Spleen (tissue), 7 donors: ENCODE measurements around the gene PA2G4.

Experiments
- POLR2A ChIP-seq, 3 donors: fragments of 450-650 bp; IDR thresholded peaks; one replicate each; pipeline ENCODE4 v1.5.1; 2017; ENCODE audit warnings: antibody characterized with exemption in 3 of 3, mild to moderate bottlenecking in 1 of 3
- TF ChIP-seq, protein P1 (sequence below), 11 experiments: fragments of 200-600 bp in 7 of 11; fragments of 450-650 bp in 4 of 11; sonication (generic) in 4 of 11; IDR thresholded peaks in 8 of 11; conservative IDR thresholded peaks in 3 of 11; 1 replicate in 7 of 11; 2 replicates in 4 of 11; pipeline versions ENCODE4 v1.4.0 to v1.8.0; 2016 to 2021; ENCODE audit warnings: antibody characterized with exemption in 11 of 11, inconsistent platforms in 4 of 11, mild to moderate bottlenecking in 1 of 11
- donor health status: DM: no; HTN: no; CAD: no; lungs with moderate emphysema.
- donor health status: DM: no; HTN: no; CAD: no.
- donor health status: DM: no; HTN: no; CAD: no.

DNA sequence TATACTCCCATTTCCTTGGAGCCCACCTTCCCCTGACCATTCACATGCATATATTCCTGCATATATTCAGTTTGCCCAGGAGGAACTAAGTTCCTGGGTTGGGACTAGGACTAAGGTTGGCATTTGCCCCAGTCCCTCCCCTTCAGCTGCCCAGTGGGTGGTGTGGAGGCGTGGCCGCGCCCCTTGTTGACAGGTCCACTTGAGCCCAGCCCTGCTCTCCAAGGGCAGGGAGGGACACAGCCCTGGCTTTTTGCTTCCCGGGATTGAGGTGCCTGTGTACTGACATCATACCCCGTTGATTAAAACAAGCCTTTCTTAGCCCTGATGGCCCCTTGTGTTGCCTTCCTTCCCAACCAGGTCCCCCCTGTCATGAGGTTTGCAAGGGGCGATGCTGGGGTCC is 17.1 kb upstream of the PA2G4 start:
- TF ChIP-seq, protein P1, sequence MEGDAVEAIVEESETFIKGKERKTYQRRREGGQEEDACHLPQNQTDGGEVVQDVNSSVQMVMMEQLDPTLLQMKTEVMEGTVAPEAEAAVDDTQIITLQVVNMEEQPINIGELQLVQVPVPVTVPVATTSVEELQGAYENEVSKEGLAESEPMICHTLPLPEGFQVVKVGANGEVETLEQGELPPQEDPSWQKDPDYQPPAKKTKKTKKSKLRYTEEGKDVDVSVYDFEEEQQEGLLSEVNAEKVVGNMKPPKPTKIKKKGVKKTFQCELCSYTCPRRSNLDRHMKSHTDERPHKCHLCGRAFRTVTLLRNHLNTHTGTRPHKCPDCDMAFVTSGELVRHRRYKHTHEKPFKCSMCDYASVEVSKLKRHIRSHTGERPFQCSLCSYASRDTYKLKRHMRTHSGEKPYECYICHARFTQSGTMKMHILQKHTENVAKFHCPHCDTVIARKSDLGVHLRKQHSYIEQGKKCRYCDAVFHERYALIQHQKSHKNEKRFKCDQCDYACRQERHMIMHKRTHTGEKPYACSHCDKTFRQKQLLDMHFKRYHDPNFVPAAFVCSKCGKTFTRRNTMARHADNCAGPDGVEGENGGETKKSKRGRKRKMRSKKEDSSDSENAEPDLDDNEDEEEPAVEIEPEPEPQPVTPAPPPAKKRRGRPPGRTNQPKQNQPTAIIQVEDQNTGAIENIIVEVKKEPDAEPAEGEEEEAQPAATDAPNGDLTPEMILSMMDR (IDR thresholded peaks at IDR 0.05 in 8 of 11, conservative IDR thresholded peaks at IDR 0.05 in 3 of 11) = no peak
- no peak for TF ChIP-seq POLR2A (IDR thresholded peaks at IDR 0.05)
